SKM-1 (cell line): ENCODE measurements around the gene MARCHF10.
A peak's percentile ranks its signal among the peaks of the same experiment; 100 is the strongest.

Source experiments
- DNase-seq: peaks from one replicate; lab custom pipeline; 2025; ENCODE audit not compliant: unreplicated experiment; lab: John Stamatoyannopoulos, UW

The MARCHF10 gene

GRCh38 chr17:62720126-62720850, 87.8 kb downstream of the MARCHF10 start:
- no peak for DNase-seq

- DNase-seq: no peak
Measured at GRCh38 chr17:62719586-62719985, 88.5 kb downstream of the MARCHF10 start.

- no peak for DNase-seq
Measured at GRCh38 chr17:62718429-62718828, 89.7 kb downstream of the MARCHF10 start.

- DNase-seq: no peak
Measured at GRCh38 chr17:62717889-62718288, 90.2 kb downstream of the MARCHF10 start.

- DNase-seq: no peak
Measured at GRCh38 chr17:62717589-62717855, 90.6 kb downstream of the MARCHF10 start.

- no peak for DNase-seq
Measured at GRCh38 chr17:62716834-62717588, 91.1 kb downstream of the MARCHF10 start.

GRCh38 chr17:62715882-62716390, 92.2 kb downstream of the MARCHF10 start:
- DNase-seq: no peak

- no peak for DNase-seq
Measured at GRCh38 chr17:62714016-62714777, 93.9 kb downstream of the MARCHF10 start.

GRCh38 chr17:62713086-62713881, 94.8 kb downstream of the MARCHF10 start:
- DNase-seq: no peak

GRCh38 chr17:62712171-62712581, 95.9 kb downstream of the MARCHF10 start:
- no peak for DNase-seq

GRCh38 chr17:62708587-62708986, 99.5 kb downstream of the MARCHF10 start:
- DNase-seq: no peak

- DNase-seq: no peak
Measured at GRCh38 chr17:62707425-62707739, 100.7 kb downstream of the MARCHF10 start.

- no peak for DNase-seq
Measured at GRCh38 chr17:62706598-62707424, 101.3 kb downstream of the MARCHF10 start.

- no peak for DNase-seq
Measured at GRCh38 chr17:62705778-62706597, 102.1 kb downstream of the MARCHF10 start.

- no peak for DNase-seq
Measured at GRCh38 chr17:62705156-62705777, 102.8 kb downstream of the MARCHF10 start.

GRCh38 chr17:62704381-62704971, 103.6 kb downstream of the MARCHF10 start:
- no peak for DNase-seq

- peak; percentile 36 for DNase-seq
Measured at GRCh38 chr17:62703776-62704380, 104.2 kb downstream of the MARCHF10 start.

GRCh38 chr17:62703261-62703775, 104.8 kb downstream of the MARCHF10 start:
- no peak for DNase-seq
